HG03045 (cell line): ENCODE data around the gene DDX17.
"Not testable (repeated sequence)": the region's sequence is repeated elsewhere in the genome, so short reads cannot be mapped to it uniquely, and the experiment has no call there.

ENCODE experiments used
- ATAC-seq: cut with Tn5 transposase; IDR thresholded peaks from one replicate; pipeline ENCODE4 v1.9.1; 2021; ENCODE audit warnings: mild to moderate bottlenecking, moderate library complexity; ENCODE audit not compliant: unreplicated experiment

The DDX17 gene

DNA sequence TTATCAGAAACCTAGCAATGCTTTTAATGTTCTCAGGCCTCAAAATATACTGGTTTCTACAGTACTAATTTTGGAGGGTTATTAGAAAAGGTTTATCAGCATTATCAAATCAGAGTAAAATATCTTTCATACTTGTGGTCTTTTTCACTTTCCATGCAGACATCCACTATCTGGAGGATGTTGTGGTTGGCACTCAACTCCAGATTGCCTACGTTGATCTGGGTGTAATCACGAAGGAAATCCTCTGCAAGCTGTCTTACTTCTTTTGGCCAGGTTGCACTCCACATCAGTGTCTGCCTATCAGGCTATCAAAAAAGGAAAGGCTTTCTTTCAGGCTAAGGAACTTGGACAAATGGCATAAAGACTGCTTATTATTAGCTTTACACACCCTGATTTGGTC, 11.6 kb downstream of the DDX17 start:
- no peak for ATAC-seq

DNA sequence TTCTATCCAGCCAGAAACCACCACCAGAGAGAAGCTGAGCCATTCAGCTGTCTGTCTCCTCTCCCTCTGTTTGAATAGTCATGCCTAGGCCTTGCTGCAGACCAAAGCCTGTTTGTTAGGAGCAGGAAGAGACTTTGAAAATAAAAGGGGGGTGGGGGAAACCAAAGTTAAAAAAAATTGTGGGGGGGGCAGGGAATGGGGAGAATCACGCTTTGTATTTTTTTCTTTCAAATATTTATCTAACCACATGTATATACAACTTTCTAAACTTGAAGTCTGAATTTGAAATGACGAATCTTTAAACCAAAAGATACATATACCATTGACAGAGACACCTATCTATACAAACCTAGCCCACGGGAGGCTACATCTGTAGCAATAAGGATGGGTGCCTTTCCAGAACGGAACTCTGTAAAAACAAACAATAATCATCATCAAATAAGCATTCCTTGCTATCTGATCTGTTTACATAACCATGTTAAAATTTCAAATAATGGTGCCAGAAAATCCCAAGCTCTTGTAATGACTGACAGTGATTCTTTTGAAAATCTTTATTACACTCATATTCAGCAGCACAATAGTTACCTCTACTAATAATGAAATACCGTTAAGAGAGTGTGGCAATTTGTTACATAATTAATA, 14.3 kb downstream of the DDX17 start:
- ATAC-seq, result no peak

DNA sequence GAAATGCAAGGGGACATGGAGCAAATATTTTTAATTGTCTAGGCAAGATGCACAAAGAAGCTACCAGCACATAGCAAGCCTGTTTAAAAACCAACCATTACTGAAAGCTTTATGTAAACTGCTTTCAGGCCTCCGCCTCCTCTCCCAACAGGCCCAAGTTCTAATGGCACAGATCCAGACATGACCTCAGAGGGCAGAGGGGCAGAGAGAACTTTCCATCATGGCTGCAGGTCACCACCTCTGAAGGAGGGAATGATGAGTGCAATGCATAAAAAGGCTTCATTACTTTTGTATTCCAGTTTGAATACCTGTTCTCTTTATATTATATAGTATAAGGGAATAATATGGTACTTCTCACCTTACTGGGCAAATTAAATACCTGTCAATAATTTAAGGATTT, 15.2 kb downstream of the DDX17 start:
- ATAC-seq, result no peak

DNA sequence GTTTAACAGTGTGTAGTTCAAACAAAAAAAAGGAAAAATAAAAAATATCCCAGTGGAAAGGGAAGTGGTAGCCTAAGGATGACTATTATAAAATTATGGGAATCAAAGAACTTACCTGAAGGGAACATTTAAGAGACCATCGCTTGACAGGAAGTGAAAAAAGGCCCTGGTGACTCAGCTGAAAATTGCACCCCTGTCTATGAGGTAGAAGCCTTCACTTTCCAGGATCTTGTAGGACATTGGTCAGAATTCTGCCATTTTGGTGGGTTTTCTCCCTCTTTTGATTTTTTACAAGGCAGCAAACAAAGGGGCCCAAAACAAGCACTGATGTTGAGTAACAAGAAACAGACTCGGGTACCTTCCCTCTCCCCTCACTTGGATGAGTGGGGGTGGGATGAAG, 15.6 kb downstream of the DDX17 start:
- ATAC-seq, result no peak

DNA sequence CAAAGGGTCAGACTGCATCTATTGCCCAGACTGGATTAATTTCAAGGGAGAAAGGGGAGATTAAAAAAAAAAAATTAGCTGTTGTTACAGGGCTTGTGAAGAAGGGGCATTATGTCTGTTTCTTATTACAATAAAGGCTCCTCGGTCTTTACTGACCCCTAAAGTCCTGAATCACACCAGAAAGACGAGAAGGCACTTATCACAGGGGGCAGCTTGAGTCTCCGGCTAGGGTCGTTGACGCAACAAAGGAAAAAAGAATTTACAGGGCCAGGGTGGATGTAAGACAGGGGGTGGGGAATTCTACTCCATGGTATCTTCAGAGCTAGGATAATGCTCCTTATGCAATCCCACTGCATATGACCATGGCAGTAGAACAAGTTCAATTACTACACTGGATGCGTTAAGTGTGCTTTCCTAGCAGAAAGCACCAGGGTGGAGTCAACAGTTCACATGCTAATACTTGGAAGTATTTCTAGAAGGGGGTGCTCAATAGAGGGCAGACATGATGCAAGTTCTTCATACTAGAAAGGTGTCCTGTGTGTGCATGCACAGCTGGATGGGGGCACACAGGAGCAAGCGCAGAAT, 16.5 kb downstream of the DDX17 start:
- no peak for ATAC-seq

DNA sequence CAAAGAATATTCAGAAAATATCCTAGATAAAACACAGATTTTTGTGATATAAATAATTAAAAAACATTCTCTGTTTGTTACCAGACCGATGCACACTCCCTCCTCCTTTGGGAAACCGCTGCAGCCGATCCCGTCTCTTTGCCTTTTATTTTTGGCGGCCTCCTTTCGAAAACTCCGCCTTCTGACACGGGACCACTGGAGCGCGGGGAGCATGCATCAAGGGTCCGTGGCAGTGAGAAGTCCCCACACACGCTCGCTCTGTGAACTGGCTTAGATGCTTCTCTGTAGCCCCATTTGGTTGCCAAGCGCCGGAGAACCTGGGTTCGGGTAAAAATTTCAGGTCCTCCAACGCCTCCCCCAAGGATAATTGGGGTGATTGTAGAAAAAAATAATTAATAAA, 17.0 kb downstream of the DDX17 start:
- no peak for ATAC-seq

DNA sequence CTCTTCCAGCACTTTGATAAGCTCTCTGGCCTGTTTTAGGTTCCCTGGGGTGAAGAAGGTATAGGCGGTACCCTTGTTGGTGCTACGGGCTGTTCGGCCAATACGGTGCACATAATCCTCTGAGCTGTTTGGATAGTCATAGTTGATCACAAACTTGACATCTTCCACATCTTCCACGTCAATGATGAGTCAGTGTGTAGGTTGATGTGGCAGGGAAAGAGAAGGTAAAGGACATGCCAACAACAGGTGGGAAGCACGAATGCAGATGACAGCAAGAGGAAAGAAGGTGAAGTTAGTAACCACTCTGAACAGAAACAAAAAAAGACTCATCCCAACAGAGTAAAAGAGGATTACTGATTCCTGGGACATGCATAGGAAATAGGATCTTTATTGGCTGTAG, 18.2 kb downstream of the DDX17 start:
- no peak for ATAC-seq

DNA sequence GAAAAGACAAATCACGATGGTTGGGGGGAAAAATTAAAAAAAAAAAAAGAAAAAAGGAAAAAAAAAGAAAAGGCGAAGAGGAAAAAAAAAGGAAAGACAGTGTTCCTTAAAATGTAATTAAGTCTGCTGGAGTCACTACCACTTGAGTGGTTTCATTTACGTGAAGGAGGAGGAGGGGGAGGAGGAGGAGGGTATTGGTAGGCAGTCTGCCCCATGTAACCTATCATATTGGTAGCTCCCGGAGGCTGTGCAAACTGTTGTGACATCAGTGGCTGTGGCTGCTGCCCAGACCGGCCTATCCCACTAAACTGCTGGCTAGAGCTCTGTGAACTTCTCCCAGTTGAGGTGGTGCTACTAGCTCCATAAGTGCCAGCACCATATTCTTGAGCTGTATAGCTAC, 20.3 kb downstream of the DDX17 start:
- no peak for ATAC-seq

DNA sequence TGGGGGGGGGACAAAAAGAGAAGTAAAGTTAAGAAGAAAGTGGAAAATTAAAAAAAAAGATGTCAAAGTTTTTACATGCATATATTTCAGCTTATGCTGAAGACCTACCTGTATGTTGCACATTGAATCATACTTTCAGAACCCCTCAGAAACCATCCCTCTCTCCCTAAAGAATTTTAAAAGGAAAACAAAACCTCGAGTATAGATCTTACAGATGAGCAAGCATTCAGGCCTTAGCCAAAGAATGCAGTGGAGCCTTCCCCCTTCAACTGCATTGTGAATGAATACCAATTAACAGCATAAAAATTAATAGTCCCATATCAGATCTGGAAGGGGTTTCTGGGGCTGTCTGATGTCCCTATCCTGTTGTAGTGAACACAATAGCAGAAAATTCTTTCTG, 21.9 kb downstream of the DDX17 start:
- ATAC-seq, result no peak

DNA sequence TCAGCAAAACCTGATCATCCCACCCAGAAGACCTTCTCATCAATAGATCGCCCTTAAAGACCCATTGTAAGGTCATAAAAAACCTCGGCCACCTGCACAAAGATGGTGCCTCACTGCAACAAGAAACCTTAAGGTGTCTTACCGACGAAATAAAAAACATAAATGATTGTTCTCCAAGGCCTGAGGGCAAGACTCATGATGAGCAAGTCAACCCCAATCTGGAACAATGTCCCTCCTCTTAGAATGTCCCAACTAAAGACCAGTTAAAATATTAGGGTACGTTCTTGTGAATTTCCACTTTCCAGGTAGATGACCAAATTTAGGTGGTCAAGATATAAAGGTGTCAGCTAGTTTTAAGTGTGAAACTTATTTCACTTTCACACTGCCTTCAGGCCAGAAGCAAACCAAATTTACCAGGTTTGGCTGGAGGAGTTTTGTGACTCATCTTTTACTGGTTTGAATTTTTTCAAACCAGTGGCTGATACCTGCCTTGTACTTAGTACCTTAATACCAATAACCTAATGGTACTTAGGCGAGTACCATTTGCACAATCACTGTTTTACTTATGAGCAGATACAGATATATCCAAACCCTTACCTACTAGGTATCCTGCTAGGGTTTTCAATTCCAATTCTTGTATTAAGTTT, 23.3 kb downstream of the DDX17 start:
- ATAC-seq, result no peak

DNA sequence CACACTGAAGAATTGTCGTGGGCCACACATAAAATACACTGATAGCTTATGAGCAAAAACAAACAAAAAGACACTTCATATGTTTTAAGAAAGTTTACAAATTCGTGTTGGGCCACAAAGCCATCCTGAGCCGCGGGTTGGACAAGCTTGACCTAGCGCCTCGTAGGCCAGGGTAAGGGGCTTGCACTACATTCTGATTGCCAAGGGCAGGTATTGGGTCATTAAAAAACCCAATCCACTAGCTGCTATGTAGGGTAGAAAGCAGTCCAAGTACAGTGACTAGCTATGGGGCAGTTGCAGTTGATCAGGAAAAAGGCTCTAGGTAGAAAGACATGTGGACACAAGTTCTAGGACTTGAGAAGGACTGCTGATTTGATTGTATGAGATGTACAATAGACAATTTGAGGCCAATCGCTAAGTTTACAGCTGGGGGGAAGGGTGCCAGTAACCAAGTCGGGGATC, 24.2 kb downstream of the DDX17 start:
- ATAC-seq, result no peak

DNA sequence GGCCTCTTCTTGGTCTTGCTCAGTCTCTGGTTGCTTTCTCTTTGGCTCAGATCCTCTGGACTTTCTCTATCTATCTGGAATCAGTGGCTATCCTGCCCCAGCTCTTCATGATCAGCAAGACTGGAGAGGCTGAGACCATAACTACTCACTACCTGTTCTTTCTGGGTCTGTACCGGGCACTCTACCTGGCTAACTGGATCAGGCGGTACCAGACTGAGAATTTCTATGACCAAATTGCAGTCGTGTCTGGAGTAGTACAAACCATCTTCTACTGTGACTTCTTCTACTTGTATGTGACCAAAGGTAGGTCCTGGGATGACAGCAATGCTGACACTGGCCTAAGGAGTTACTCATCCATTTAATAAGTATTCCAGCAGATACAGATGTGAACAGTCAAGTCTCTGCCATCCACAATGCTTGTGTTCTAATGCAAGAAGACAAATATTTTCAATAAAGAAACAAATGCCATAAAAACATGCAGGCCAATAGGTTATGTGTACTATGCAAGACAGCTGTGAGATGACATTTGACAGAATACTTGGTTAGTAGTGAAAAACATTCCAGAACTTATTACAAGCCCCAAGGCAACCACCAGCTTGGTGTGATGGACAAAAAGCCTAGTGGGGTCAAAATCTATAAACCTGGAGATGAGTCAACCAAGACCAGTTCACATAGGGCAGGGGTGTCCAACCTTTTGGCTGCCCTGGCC, 24.8 kb downstream of the DDX17 start:
- ATAC-seq, result no peak

DNA sequence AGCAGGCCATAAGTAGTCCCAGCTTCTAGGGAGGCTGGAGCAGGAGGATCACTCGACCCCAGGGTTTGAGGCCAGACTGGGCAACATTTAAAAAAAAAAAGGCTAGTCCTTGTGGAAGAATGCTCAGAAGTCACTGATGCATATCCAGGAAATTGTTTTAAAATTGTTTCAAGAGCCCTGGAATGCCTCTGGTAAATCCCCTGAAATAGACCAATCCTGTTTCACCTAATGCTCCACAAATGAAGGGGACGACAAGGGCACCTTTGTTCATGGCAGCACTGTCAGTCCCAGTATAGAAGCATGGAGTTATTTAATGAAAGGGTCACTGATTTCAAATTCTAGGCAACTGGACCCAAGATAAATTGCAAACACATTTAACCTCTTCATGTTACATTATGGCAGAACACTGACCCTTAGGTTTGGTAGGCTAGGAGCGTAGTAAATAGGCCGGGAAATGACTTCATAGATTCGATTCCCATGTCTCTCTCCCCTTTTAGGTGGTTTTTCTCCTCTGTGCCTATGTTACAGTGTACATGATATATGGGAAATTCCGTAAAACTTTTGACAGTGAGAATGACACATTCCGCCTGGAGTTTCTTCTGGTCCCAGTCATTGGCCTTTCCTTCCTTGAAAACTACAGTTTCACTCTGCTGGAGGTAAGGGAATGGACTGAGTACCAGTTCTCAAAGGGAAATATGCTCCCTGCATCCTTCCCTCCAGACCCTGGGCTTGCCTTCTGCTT, 26.8 kb downstream of the DDX17 start:
- ATAC-seq, result no peak

DNA sequence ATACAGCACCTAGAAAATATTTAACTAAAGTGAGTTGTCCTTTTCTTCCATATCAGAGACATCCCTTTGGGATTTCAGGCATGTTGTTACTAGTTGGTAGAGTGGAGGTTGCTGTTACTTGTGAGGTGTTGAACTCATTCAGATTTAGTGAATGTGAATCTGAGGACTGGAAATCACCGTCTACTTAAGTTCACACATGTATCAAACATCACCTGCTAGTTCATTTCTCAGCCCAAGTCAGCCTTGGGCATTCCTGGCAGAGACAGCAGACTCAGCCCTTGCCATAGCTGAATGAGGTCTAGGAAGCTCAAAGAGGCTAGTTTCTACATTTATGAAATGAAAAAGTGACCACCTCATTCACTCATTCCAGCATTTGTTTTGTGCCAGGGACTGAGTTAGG, 28.5 kb downstream of the DDX17 start:
- ATAC-seq, result no peak

DNA sequence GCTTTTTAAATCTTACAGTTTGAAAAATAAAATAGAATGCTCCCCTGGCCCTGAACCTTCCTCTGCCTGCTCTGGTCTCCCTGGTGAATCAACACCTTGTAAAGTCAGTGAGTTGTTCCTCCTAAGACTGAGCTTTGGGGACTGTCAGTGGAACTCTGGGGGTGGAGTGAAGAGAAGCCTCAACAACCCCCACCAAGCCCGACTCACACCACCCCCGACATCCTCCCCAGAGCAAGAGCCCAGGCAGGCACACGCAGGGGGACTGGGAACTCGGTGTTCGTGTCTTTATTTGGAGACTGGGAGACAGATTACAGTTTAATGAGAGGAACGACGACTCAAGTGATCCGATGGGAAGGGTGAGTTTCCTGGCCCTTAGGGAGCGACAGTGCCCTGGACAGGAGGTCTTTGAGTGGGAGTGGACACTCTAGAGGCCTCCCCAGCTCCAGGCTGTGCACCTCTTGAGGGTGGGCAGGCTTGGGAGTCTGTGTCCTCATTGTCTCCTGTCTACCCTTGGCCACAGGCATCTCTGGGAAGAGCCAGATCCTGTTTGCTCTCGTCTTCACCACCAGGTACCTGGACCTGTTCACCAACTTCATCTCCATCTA, 32.0 kb downstream of the DDX17 start:
- ATAC-seq, result no peak

DNA sequence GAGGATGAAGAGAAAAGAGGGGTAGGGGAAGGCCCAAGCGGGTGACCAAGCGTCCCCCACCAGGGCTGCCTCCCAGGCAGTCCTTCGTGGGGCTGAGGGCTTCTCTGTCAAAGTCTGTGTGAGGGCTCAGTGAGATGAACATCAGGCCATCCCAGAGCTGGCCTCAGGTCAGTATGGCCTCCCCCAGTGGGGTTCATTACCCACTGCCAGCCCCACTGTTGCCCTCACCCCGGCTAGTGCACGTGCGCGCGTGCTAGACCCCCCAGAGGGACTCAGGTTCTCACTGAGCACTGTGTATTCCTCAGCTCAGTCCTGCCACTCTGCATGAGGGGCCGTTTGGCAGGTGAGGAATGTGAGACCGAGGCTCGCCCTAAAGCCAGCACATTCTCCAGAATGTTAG, 34.9 kb downstream of the DDX17 start:
- ATAC-seq, result no peak

DNA sequence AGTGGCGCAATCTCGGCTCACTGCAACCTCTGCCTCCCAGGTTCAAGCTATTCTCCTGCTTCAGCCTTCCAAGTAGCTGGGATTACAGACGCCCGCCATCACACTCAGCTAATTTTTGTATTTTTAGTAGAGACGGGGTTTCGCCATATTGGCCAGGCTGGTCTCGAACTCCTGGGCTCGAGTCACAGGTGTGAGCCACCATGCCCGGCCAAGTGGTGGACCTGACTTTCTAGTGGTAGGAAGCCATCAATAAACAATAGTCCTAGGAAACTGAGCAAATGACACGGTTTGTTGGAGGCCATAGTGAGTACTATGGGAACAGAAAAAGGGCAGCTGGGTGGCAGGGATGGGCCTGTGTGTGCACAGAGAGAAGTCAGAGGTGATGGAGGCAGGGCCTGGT, 35.9 kb downstream of the DDX17 start:
- ATAC-seq, result not testable (repeated sequence)

DNA sequence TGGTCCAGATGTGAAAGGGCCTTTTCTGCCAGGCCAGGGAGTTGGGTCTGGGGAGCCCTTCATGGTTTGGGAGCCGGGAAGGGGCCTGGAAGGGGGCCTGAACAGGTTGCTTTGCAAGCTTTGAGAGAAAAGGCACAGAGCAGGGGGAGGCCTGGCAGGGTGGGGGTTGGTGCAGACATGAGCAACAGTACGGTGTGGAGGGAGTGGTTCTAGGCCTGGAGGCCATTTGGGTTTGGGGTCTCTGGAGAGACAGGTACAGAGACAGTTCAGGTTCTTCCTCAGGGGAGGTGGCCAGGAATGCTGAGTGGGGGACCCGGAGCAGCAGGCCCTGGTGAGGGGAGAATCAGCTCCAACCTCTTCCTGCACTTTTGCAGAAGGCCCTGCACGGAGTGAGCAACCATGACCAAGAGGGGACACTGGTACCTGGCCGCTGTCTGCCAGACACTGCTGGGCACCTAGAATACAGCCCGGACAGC, 36.8 kb downstream of the DDX17 start:
- ATAC-seq, result no peak

DNA sequence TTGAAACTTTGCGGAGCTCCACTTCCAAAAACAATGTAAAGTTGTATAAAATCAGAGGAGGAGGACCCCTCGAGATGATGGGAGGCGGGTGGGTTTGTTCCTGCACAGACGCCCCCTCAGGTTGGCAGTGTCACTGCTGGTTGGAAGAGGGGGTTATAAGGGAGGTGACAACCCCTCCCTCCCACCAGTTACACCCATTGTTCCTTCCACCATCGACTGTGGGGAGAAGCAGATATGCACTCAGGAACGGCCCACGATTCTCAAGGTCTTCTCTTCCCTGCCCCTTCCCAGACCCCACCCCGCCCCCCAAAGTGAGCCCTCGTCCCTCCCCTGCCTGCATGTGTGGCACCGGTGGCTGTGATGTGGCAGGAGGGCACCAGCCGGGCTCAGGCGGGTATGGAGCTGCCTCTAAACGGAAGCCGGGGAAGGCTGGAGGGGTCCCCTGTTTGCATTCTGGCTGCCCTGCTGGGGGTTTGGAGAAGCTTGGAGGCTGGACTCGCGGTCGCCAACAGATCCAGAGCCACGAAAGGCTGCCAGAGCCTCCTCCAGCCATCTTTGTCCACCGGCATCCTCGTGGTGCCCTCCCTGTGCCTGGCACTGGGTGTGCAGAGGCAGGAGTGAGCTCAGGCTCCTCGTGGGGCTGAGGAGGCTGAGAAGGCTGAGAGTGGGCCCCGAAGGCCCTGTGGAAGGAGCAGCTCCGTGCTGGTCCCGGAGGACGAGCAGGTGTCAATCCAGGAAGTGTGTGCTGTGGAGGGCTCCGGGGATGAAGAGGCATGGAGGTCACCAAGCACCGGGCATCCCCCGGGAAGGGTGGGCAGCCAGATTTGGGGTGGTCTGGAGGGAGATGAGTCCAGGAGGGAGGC, 37.4 kb downstream of the DDX17 start:
- ATAC-seq, result no peak
